KOPT-K1 (cell line): ENCODE data around the gene HOXA13.

Source experiments
- H3K27ac ChIP-seq: fragments of 200-600 bp; sonication (generic); 2 replicates; pipeline ENCODE4 v1.5.1; 2016; ENCODE audit warnings: antibody characterized with exemption, mild to moderate bottlenecking, low read depth, low read length; ENCODE audit not compliant: poor library complexity, severe bottlenecking
- H3K36me3 ChIP-seq: fragments of 200-600 bp; sonication (generic); 2 replicates; pipeline ENCODE4 v1.5.1; 2017; ENCODE audit warnings: antibody characterized with exemption, mild to moderate bottlenecking, low read length, moderate library complexity; ENCODE audit not compliant: insufficient read depth
- H3K9me3 ChIP-seq: fragments of 200-600 bp; sonication (generic); 2 replicates; pipeline ENCODE4 v1.5.1; 2017; ENCODE audit warnings: antibody characterized with exemption, low read length, mild to moderate bottlenecking; ENCODE audit not compliant: insufficient read depth, poor library complexity, severe bottlenecking

HOXA13 gene

GRCh38 chr7:27184337-27185012, 15.4 kb downstream of the HOXA13 start:
- Histone ChIP-seq H3K9me3 (no peaks in the 10 kb centered on the region), H3K27ac (no peak overlapping the region), H3K36me3 (no peaks in the 10 kb centered on the region)

DNA sequence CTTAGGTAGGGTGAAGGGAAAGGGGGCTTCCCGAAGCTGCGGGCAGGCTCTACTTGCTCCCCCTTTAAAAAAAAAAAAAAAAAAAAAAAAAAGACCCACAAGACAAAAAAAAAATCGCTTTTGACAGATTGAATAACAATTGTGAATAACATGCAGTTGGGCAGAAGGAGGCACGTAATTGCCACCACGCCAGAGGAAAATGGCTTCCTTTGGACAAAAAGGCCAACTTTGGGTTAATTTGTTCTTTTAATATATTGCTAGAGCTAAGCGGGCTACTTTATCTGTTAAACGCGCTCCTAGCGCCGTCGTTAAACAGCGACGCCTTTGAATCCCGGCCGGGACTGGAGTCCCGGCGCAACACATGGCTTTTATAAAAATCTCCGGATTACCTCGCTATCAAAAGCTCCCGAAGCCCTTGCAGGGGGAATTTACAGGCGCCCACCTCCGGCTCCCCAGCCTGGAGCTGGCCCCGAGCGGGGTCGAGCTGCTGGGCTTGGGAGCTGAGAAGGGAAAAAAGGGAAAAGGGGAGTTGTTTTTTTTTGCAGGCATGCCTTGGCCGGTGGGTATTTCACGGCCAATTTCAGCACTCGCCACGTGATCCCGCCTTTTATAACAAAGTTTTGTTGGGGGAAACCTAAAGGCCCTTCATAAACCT, 16.1 kb downstream of the HOXA13 start:
- Histone ChIP-seq H3K9me3 (no peaks in the 10 kb centered on the region), H3K36me3 (no peaks in the 10 kb centered on the region), H3K27ac (no peak overlapping the region)

DNA sequence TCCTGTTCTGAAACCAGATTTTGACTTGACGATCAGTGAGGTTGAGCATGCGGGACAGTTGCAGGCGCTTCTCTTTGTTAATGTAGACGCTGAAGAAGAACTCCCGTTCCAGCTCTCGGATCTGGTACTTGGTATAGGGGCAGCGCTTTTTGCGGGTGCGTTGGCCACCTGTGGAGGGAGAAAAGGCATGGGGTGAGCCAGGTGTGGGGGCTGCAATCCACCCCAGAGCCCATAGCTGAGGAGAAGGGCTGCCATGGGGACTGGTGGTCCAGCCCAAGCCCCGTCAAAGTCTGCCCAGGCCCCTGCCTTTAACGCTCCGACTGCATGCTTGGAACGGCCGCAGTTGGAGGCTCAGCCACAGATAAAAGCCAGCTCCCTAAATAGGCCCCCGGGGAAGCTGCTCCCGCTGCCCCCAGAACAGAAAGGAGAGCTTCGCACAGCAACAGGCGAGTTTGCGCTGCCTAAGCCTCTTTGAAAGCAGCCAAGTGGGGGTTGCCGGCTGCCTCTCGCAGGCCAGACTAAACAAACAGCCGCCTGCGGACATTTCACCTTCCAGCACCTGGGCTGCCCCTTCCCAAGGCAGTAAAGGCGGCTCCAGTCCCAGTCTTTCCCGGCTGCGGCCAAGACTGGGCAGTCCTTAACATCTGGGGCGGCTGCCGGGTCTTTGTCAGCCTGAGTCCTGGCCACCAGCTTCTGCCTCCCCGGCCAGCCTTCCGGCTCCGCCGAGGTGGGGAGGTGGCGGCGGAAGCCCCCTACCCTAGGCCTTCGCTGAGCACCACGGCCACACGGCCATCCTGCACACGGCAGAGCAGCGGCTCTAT, 16.8 kb downstream of the HOXA13 start:
- no peaks in the 10 kb centered on the region for H3K9me3 ChIP-seq
- no peak overlapping the region for H3K27ac ChIP-seq
- H3K36me3 ChIP-seq: no peaks in the 10 kb centered on the region

DNA sequence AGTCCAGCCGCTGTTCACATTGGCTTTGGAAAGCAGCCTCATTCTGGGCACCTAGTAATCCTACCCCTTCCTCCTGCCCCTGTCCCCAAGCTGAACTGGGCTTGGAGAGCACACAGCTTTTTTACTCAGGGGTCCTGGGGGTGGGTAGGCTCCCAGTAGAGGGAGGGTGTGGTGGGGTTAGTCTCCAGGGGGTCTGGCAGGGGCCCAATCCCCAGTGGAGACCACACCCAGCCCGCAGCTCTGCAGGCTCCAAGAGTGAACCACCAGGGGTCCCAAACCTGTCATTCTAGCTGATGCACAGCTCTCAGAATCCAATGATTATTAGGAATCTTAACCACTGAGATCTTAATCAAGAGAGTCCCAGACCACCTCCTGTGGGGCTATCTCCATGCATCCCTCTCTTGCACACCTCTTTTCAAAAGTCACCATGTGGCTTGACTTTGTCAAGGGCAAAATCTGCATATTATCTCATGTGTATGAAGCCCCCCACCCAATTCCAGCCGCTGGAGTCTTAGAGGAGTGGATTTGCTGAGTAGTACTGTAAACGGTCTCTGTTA, 17.5 kb downstream of the HOXA13 start:
- H3K27ac ChIP-seq: no peak overlapping the region
- no peaks in the 10 kb centered on the region for H3K36me3 ChIP-seq
- no peaks in the 10 kb centered on the region for H3K9me3 ChIP-seq

GRCh38 chr7:27181795-27182275, 18.1 kb downstream of the HOXA13 start:
- Histone ChIP-seq H3K27ac (no peak overlapping the region), H3K36me3 (no peaks in the 10 kb centered on the region)

DNA sequence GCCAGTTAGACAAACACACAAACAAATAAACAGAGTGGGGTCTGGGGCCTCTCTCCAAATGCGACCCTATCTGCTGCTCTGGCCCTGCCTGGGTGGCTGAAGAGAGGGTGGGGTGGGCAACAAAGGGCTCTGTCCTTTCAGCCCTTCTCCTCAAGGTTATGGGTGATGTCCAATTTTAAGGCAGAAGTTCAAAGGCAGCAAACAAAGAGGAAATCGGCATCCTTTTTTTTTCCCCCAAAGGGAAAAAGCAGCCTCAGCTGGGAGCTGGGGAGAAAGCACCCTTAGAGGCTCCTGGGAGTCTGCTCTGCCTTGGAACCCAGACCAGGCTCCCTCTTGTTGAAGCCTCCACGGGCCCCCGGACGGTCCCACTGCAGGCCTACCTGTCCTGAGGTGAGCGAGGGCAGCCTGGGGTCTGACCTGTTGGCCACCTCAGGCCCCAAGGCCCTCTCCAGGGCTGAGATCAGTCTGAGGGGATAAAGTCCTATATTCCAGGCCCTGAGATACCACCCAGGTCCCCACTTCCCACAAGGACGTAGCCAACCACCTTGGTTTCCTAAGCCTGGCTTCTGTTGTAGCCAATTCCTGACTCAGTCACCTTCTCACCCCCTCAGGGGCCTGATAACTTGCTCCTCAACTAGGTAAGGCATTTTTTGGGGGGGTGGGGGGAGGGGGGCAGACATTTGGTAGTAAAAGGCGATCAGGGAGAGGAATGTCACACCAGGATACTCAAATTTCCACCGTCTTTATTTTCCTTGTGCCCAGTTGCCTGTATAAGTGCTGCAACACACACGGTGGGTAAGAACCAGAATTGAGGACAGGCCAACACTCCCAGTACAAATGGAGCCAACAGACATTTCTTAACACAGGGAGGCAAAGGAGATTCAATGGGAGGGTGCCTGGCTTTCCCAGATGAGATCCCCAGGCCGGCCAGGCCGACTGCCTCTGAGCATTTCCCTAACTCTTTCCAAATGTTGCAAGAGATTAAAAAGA, 19.2 kb downstream of the HOXA13 start:
- H3K36me3 ChIP-seq: no peaks in the 10 kb centered on the region
- no peak overlapping the region for H3K27ac ChIP-seq
- no peaks in the 10 kb centered on the region for H3K9me3 ChIP-seq

More at GRCh38 chr7:27181795-27182275, 18.1 kb downstream of the HOXA13 start:
- no peaks in the 10 kb centered on the region for H3K9me3 ChIP-seq

GRCh38 chr7:27179503-27180430, 20.1 kb downstream of the HOXA13 start:
- Histone ChIP-seq H3K27ac (no peak overlapping the region), H3K9me3 (no peaks in the 10 kb centered on the region), H3K36me3 (no peaks in the 10 kb centered on the region)

DNA sequence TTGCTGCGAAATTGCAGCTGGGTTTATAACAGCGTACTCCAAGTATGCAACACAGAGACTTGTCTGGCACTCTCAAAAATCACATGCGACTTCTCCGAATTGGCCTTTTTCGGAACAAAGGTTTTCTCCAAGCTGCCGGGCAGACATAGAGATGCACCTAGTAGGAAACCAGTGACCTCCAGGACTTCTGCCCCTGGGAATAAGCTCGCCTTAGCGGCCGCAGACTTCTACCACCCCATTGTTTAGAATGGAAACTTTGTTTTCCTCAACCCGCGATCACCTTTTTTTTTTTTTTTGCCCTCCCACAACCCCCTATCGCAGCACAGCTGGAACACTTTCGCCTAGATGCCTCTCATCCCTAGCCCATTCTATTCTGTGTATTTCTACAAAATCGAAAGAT, 20.9 kb downstream of the HOXA13 start:
- Histone ChIP-seq H3K36me3 (no peaks in the 10 kb centered on the region), H3K9me3 (peaks cover 6% of the 10 kb centered on the region), H3K27ac (no peak overlapping the region)

- H3K27ac ChIP-seq: no peak overlapping the region
- H3K36me3 ChIP-seq: no peaks in the 10 kb centered on the region
- peaks cover 8% of the 10 kb centered on the region for H3K9me3 ChIP-seq
These were observed 21.5 kb downstream of the HOXA13 start for GRCh38 chr7:27178366-27178765.

DNA sequence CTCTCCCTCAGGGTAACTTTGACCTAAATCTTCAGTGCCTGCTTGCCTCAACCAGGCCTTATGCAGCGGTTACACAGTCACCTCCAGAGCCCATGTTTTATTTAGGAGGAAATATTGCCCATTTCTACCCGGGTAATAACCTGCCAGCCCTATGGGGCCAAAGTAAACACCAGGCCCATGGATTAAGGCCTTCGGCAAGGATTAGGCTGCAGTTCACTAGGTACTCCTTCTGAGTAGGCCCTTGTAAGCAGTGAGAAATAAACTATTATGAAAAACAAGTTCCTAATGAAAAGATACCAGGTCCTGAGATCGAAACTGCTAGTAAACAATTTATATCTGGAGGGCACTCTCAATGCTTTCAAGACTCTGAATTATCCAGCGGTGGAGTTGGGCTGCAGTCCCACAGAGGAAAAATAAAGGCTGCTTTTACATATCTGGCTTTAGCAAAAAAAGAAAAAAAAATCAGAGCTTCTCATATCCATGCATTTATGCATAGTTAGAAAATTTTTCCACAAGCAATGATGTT, 22.0 kb downstream of the HOXA13 start:
- Histone ChIP-seq H3K9me3 (peaks cover 8% of the 10 kb centered on the region), H3K27ac (no peak overlapping the region), H3K36me3 (no peaks in the 10 kb centered on the region)

DNA sequence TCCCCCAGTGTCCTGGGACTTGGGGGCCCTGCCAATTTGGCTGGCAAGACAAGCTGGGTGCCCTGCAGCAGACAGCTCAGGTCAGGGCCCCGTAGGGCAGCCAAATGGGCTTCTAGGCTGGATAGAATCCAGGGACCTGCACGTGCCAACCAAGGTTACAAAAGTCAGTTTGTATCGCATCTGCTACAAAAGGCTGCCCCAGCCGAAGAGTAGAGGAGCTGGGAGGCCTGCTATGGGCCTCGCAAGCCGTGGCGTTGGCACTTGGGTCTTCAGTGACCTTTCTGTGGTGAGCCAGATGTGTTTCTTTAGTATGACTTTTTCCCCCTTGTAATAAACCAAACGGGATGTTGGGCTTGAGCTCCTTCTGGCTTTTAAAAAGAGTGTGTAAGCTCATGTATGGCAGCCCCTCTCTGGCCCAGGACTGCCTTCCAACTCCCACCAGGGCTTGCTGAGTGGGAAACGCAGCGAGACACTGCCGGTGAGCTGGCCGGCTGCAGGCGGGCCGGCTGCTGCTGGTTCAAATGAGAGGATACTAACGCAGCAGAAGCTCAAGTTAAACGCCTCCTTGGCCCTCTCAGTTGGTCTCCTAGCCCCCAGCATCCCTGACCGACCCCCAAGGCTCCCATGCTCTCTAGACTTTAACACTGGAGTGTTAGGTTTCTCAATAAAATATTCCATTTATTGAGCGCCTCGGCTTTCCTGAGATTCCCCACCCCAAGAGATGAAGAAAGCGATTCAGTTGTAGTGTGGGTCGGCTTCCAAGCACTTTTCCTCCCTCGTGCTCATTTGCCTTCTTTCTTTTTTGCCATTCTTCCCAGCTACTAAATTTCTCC, 22.7 kb downstream of the HOXA13 start:
- Histone ChIP-seq H3K27ac (no peak overlapping the region), H3K36me3 (no peaks in the 10 kb centered on the region), H3K9me3 (peaks cover 8% of the 10 kb centered on the region)

GRCh38 chr7:27176524-27176845, 23.4 kb downstream of the HOXA13 start:
- no peaks in the 10 kb centered on the region for H3K36me3 ChIP-seq
- H3K27ac ChIP-seq: no peak overlapping the region
- peaks cover 8% of the 10 kb centered on the region for H3K9me3 ChIP-seq
